Liver (tissue), 3 donors: ENCODE measurements around the gene RFC4.

Source experiments
- CTCF ChIP-seq: fragments of 150-350 bp; IDR thresholded peaks from 2 replicates; pipeline ENCODE4 v1.5.1; 2017; ENCODE audit warnings: improper control_type of control experiment, low read depth, low read length; ENCODE audit not compliant: missing input control
- GABPA ChIP-seq, 2 donors: IDR thresholded peaks in 1 of 2; conservative IDR thresholded peaks in 1 of 2; 2 replicates each; pipeline ENCODE4 v1.6.1; 2016; ENCODE audit warnings: antibody characterized with exemption in 2 of 2, mild to moderate bottlenecking in 1 of 2, moderate library complexity in 1 of 2
- JUND ChIP-seq, 2 donors: IDR thresholded peaks; 2 replicates each; pipeline ENCODE4 v1.6.1; 2016; ENCODE audit warnings: antibody characterized with exemption in 2 of 2
- NR2F2 ChIP-seq: IDR thresholded peaks from 2 replicates; pipeline ENCODE4 v1.6.1; 2016; ENCODE audit warnings: antibody characterized with exemption
- RAD21 ChIP-seq, 2 donors: IDR thresholded peaks; 2 replicates each; pipeline ENCODE4 v1.6.1; 2016; ENCODE audit warnings: antibody characterized with exemption in 2 of 2, mild to moderate bottlenecking in 2 of 2
- TF ChIP-seq, protein P1 (sequence below): IDR thresholded peaks from 2 replicates; pipeline ENCODE4 v1.6.1; 2016; ENCODE audit warnings: antibody characterized with exemption
- TF ChIP-seq, protein P2 (sequence below): IDR thresholded peaks from 2 replicates; pipeline ENCODE4 v1.6.1; 2016; ENCODE audit warnings: antibody characterized with exemption
- donor health status: healthy.
- donor health status: healthy.

- TF ChIP-seq CTCF (no peak), RAD21 (IDR thresholded peaks at IDR 0.05) (no peak), NR2F2 (no peak), GABPA (IDR thresholded peaks at IDR 0.05 in 1 of 2, conservative IDR thresholded peaks at IDR 0.05 in 1 of 2) (no peak), JUND (IDR thresholded peaks at IDR 0.05) (no peak)
- TF ChIP-seq, protein P1, sequence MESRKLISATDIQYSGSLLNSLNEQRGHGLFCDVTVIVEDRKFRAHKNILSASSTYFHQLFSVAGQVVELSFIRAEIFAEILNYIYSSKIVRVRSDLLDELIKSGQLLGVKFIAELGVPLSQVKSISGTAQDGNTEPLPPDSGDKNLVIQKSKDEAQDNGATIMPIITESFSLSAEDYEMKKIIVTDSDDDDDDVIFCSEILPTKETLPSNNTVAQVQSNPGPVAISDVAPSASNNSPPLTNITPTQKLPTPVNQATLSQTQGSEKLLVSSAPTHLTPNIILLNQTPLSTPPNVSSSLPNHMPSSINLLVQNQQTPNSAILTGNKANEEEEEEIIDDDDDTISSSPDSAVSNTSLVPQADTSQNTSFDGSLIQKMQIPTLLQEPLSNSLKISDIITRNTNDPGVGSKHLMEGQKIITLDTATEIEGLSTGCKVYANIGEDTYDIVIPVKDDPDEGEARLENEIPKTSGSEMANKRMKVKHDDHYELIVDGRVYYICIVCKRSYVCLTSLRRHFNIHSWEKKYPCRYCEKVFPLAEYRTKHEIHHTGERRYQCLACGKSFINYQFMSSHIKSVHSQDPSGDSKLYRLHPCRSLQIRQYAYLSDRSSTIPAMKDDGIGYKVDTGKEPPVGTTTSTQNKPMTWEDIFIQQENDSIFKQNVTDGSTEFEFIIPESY = no peak
- TF ChIP-seq, protein P2, sequence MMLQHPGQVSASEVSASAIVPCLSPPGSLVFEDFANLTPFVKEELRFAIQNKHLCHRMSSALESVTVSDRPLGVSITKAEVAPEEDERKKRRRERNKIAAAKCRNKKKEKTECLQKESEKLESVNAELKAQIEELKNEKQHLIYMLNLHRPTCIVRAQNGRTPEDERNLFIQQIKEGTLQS = no peak
Observed at GRCh38 chr3:186854146-186854545, 47.9 kb upstream of the RFC4 start.
